Activated T-cell treated with anti-CD3 and anti-CD28 coated beads for 4 hours (primary cell): ENCODE results near the gene CD55.

ENCODE experiments used
- DNase-seq: peaks from one replicate; pipeline ENCODE4 v3.0.0-alpha.2; 2020

Gene CD55

DNA sequence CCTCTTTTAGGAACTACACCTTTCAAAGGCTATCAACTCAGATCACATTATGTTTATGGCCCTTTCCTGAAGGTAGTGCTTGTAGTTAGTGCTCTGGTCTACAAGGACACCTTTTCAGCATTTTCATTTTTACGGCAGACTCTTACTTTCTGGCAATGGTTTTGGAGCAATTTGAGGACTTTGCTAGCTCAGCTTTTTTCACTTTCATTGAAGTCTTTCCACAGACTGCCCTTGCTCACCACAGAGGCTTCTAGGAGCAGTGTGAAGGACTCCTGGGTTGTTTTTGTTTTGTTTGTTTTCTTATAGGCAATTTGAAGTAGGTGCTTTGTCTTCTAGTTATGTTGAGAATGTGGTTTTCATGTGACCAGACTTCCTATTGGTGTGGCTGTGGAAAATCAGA lies 43.1 kb downstream of the CD55 start:
- DNase-seq: no peak

DNA sequence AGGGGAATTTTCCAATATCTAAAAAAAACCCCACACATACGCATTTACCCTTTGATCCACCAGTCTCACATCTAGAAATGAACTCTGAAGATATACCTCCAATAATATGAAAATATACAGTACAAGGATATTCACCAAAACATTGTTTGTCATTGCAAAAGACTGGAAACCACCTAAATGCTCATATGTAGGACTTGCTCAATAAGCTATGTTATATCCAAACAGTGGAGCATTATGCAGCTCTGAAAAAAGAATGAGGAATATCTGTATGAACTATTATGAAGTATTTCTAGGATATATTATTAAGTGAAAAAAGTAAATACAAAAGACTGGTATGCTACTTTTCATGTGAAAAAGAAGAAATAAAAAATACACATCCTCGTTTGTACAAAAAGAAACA lies 43.6 kb downstream of the CD55 start:
- no peak for DNase-seq

DNA sequence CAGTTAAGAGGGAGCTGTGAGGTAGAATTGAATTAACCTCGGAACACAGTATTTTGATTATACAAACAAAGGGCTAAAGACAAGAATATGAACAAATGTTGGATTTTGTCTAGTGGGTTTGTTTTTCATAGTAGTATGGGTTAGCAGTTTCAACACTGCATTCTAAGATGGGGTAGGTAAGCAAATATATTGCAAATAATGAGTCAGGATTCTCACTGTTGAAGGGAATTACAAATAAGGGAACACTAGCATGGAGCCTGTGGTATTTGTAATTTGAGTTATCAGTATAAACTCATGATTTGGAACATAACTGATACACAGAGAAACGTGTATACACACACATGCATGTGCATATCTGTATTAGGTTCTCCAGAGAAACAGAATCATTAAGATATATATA lies 44.5 kb downstream of the CD55 start:
- no peak for DNase-seq

DNA sequence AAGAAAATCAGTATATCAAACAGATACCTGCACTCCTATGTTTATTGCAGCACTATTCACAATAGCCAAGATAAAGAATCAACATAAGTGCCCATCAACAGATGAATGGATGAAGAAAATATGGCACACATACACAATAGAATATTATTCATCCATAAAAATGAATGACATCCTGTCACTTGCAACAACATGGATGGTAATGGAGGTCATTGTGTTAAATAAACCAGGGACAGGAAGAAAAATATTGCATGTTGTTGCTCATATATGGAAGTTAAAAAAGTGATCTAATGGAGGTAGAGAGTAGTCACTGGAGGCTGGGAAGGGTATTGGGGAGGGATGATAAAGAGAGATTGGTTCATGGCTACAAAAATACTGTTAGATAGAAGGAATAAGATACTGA lies 67.2 kb downstream of the CD55 start:
- DNase-seq: no peak

DNA sequence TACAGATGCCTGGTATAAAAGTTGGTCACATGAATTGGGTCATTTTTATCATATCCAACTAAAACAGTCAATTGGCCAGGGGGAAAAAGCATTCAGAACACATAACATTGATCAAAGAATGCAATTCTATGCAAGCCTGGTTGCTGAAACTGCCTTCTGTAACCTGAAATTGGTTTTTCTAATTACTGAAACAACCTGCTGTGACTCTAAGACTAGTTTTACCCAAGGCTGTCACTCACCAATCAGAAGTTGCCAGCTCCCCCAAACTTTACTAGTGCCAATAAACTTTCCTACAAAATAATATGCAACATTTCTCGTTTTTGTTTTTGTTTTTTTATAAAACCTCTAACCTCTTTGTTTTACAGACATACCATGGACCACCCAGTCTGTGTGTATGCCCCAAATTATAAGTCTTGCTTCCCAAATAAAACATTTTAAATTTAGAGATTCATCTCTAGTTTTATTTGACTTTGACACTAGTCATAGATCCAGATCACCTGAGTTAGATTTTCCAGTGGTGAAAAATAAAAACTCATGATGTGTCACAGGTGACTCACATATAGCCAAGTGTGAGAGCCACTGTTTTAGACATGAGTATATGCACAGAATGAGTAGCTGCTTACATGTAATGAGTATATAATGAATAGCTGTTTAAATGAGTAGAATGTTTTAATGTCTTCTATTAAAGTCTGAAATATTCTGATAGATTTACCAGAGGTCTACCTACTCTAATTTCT lies 68.4 kb downstream of the CD55 start:
- no peak for DNase-seq

DNA sequence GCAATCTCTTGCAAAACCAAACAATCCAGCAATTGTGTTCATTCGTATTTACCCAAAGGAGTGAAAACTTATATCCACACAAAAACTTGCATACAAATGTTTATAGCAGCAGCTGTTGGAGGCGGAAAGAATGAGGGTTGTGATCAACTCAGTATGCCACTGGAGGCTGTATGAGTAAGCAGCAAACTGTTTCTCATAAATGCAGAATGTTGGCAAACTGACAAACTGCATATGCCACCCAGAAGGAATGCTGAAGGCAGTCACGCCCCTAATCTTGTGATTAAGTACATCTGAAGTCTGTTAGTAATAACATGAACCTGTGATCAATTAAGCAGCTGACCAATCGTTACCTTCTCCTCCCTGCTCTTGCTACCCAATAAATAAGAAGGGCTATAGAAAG lies 72.1 kb downstream of the CD55 start:
- DNase-seq: no peak

DNA sequence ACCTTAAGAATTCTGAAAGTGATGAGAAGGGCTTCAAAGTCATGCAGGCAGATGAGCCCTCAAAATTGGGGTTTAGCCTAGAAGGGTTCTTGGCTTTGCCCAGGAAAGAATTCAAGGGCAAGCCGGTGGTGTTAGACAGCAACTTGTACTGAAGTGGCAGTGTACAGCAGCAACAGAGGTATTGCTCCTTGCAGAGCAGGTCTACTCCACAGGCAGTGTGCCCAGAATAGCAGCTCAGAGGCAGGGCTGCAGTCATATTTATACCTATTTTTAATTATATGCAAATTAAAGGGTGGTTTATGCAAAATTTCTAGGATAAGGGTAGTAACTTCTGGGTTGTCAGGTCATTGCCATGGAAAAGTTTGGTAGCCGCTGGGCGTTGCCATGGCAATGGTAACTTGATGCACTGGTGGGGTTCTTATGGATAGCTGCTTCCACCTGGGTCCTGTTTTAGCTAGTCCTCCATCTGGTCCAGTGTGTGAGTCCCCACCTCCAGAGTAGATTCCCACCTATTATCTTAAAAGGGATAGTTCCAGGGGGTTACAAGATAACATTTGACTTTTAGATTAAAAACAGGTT lies 74.8 kb downstream of the CD55 start:
- no peak for DNase-seq

DNA sequence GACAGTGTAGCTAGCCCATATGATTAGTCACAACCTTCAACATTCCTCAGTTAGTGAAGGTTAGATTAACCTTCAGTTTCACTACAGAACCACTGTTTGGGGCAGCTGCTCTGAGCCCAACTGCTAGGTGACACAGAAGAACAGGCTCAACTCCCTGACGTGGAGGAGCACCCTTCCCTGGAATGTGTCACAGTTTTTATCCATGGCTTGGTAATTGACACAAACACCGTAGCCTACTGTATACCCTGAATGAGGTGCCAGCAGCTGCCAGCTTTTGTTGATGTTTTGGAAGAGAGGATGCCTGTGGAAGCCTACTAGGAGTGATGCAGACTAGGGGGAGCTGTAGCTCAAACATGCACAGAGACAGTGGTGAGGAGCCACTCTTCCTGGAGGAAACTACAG lies 76.0 kb downstream of the CD55 start:
- DNase-seq: no peak

DNA sequence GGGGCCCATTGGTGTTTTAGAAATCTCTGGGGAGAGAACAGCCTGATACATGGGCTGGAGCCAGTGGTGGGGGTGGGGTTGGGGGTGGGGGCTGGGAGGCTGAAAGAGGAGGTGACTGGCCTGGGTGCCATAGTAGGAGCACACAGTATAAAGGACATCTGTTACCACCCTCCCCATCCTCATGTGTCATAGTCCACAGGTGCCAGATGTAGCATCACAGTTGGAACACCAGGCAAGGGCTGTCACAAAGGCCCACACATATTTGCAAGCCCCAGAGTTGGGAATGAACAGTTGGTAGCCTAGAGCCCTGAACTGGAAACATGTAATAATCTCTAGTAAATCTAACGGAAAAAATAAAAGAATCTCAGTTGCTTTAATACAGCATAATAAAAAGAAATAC lies 77.5 kb downstream of the CD55 start:
- no peak for DNase-seq

DNA sequence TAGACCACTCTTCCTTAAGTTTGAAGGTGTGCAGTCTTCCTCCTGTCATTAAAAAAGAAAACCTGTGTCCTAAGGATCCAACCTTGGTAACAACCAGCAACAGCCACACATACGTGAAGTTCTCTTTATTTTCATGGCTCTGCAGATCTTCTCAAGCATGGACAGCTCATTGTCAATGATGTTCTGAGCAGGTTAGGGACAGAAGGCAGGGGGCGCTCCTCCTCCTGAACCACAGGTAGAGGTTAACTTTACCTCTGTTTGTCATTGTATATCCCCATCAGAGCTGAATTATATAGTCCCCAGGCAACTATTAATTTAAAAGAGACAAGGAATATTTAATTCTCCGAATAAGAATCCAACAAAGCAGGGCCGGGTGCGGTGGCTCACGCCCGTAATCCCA lies 80.1 kb downstream of the CD55 start:
- no peak for DNase-seq

DNA sequence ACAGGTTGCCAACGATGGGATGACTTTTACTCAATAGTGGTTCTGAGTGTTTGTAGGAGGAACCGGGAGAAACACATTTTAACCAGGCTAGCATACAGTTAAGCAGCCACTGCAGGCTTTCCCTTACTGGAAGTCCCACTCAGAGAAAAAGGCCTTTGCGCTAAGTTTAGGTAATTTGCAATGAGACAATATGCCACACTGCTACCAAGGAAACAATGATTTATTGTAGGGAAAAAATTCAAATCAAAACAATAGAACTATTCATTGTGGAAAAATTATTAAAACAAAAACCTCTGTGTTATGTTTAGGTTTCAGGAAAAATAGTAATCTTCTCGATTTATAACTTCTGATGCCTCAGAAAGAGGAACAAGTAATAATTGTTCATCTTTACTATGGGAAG lies 81.3 kb downstream of the CD55 start:
- no peak for DNase-seq

DNA sequence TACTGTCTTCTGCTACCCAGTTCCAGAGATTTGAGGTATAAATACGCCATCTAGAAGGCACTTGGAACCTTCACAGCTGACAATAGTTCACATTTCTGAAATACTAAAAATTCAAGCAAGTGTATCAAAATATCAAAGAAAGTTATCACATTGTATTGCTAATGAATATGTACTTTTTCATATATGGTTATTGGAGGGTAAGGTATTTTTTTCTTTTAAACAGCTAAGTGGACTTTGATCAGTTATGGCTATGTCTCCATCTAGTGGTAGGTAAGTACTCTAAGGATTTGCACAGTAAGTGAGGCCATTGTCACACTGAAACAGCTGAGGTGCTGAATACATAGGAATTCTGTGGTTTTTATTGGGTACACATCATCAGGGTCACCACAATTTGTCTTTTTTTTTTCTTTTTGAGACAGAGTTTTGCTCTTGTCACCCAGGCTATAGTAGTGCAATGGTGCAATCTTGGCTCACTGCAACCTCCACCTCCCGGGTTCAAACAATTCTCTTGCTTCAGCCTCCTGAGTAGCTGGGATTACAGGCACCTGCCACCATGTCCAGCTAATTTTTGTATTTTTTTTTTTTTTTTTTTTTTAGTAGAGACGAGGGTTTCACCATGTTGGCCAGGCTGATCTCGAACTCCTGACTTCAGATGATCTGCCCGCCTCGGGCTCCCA lies 83.5 kb downstream of the CD55 start:
- DNase-seq: no peak

DNA sequence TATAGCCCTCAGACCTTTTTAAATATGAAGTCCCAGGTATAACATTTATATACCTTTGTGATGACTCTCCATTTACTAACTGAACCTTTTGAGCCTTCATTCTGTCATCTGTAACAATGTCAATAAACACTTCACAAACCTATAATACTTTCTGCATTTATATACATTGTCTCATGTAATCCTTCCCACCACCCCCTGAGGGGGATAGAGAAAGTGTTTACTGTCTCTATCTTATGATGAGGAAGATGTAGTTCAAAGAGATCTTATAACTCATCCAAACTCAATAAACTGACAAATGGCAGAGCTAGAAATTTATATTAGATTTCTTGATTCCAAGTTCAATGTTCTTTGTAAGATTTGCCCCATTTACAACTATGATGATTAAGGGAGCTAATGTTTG lies 84.3 kb downstream of the CD55 start:
- DNase-seq: no peak

DNA sequence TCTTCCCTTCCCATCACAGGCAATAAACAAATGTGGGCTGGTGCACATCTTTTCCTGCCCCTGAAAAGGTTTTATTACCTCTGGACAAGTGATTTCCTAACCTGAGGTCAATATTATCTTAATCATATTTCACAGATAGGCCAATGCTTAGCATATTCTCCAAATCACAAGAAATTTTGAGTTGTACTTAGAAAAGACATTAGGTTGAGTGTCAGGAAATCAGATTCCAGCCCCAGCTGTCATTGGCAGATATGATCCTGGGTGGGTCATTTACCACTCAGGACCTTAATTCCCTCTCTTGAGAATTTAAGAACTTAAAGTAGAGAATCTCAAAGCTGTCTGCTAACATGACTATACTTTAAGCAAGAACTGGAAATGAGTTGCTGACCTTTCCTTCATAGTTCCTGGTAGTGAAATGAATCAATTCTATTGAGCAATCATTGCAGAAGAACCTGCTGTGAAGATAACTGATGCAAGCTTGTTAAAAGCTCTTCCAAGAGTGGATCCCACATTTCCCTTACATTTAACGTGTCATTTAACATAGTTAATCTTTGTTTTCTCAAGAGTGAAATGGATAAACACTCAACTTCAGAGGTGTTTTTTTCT lies 86.3 kb downstream of the CD55 start:
- no peak for DNase-seq
